Measurements from ENCODE around the gene RRP12. TPM values are rescaled to one million over a fixed set of nuclear protein-coding genes. Genes with fewer than 3 reads are reported as not detected.
"Not testable (repeated sequence)": the region's sequence is repeated elsewhere in the genome, so short reads cannot be mapped to it uniquely, and the experiment has no call there.

The RRP12 gene
- total RNA-seq, 2 donors from 2014 or later: 17.7 to 29.3 TPM

DNA sequence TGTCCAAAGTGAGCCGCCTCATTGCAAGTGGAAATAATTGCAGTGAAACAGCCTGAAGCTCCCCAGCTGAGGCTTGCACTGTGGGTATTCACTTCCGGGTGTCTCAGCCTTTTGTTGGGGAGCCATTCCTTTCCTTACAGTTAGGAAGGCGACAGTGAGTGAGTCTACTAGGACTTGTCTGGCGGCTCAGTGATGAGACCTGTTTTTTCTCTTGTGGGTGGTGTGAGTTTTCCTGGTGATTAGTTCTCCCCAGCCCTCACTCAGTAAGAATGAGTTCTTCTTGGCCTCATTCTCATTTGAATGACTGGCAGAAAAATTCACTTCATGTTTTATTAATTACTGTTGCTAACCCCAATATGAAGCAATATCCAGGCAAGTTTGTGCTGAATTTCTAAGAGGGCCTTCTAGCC lies 27.4 kb upstream of the RRP12 start:
- Histone ChIP-seq H3K4me3 (peak overlapping the region; percentile 93), H3K4me1 (ENCODE audit: control insufficient read depth in 1 of 2, low read depth in 2 of 2) (peaks cover 23 to 31% of the 10 kb centered on the region in 2 donors), H3K27ac (no peak overlapping the region), H3K9me3 (no peaks in the 10 kb centered on the region), H3K36me3 (peaks cover 19% of the 10 kb centered on the region), H3K27me3 (replicated peaks; ENCODE audit: insufficient read depth) (no peaks in the 10 kb centered on the region)
- DNase-seq (ENCODE audit: low spot score) (no peak), ATAC-seq (ENCODE audit: insufficient number of reproducible peaks, low FRiP score, low read depth) (no peak)
- TF ChIP-seq CTCF (IDR thresholded peaks at IDR 0.05): no peak

DNA sequence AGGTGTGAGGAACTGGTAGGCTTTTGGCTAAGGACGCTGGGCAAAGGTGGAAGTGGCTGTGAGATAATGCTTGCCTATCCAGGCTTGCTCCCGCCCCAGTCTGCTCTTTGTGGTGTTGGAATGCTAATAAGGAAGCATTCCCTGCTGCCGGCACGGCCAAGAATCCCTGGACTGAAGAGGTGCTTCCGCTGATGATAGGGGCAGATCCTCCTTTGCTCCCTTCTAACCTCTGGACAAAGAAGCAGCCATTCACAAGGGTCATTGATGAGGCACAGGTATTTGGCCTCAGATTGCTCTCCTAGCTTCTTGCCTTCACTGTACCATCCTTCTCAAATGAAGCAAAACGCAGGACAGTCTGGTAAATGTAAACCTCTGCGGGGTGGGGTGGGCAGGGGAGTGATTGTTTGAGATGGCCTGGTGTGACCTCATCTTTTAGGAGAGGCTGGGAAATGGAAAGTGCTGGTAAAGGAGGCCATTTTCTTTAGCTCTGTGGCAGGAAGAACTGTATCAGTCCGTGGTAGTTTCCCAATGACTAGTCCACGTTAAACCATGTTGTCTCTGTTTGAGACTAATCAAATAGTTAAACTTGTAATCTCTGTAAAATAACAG lies 26.5 kb upstream of the RRP12 start:
- Histone ChIP-seq H3K9me3 (no peaks in the 10 kb centered on the region), H3K27ac (peak overlapping the region in 1 of 2 donors; percentile 20), H3K27me3 (replicated peaks; ENCODE audit: insufficient read depth) (no peaks in the 10 kb centered on the region), H3K4me3 (peak overlapping the region; percentile 93), H3K36me3 (peaks cover 16% of the 10 kb centered on the region), H3K4me1 (ENCODE audit: control insufficient read depth in 1 of 2, low read depth in 2 of 2) (peaks cover 23 to 31% of the 10 kb centered on the region in 2 donors)
- ATAC-seq (ENCODE audit: insufficient number of reproducible peaks, low FRiP score, low read depth): no peak
- TF ChIP-seq CTCF (IDR thresholded peaks at IDR 0.05): no peak
- DNase-seq (ENCODE audit: low spot score): no peak

DNA sequence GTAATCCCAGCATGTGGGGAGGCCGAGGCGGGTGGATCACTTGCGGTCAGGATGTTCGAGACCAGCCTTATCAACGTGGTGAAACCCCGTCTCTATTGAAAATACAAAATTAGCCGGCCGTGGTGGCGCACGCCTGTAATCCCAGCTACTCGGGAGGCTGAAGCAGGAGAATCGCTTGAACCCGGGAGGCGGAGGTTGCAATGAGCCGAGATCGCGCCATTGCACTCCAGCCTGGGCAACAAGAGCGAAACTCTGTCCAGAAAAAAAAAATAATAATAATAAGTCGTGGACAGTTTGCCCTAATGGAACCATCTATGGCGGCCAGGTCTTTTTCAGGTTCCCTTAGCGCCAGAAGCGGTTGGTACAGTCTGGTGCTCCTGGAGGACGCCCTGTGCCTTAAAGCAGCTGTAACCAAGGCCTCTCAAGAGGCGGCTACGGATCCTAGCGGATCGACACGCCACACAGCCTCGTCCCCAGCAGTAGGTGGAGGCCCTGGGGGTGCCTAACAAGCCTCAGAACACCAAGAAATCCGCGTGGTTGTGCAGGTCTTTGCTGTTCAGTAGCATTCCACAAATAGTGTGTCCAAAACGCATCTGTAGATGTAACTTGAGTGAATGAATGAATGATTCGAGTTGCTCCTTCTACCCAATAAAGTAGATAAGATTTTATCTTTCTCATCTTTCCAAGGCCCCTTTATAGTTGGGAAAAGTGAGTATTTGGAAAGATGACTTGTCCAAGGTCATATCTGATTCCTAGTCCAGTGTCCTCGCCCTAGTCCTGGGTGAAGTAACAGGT lies 25.8 kb upstream of the RRP12 start:
- H3K4me1 ChIP-seq (ENCODE audit: control insufficient read depth in 1 of 2, low read depth in 2 of 2): peaks cover 23 to 31% of the 10 kb centered on the region in 2 donors
- no peak for TF ChIP-seq CTCF (IDR thresholded peaks at IDR 0.05)
- no peaks in the 10 kb centered on the region for H3K27me3 ChIP-seq (replicated peaks; ENCODE audit: insufficient read depth)
- no peaks in the 10 kb centered on the region for H3K9me3 ChIP-seq
- H3K36me3 ChIP-seq: peaks cover 14% of the 10 kb centered on the region
- DNase-seq (ENCODE audit: low spot score) (no peak), ATAC-seq (ENCODE audit: insufficient number of reproducible peaks, low FRiP score, low read depth) (no peak)
- H3K4me3 ChIP-seq: peak overlapping the region; percentile 93
- peak overlapping the region; percentile 68 to 76 for H3K27ac ChIP-seq

- peak; percentile 53 for TF ChIP-seq CTCF (IDR thresholded peaks at IDR 0.05)
- peaks cover 7% of the 10 kb centered on the region for H3K36me3 ChIP-seq
- H3K4me3 ChIP-seq: peak within 1 kb of the TSS; percentile 93
- peak within 1 kb of the TSS; percentile 68 to 82 for H3K27ac ChIP-seq
- H3K9me3 ChIP-seq: no peaks in the 10 kb centered on the region
- peak; percentile 70 for DNase-seq (ENCODE audit: low spot score)
- H3K4me1 ChIP-seq (ENCODE audit: control insufficient read depth in 1 of 2, low read depth in 2 of 2): peaks cover 23 to 31% of the 10 kb centered on the region in 2 donors
- H3K27me3 ChIP-seq (replicated peaks; ENCODE audit: insufficient read depth): no peaks in the 10 kb centered on the region
- peak; percentile 90 for ATAC-seq (ENCODE audit: insufficient number of reproducible peaks, low FRiP score, low read depth)
These were observed 25.0 kb upstream of the RRP12 start, which contains the start of gene PGAM1 for GRCh38 chr10:97425964-97426775. TSS of gene PGAM1 (plus strand) at chr10:97426191. CDS start at chr10:97426308, 117 bp downstream.

GRCh38 chr10:97423757-97424098 lies 22.6 kb upstream of the RRP12 start:
- H3K4me1 ChIP-seq (ENCODE audit: control insufficient read depth in 1 of 2, low read depth in 2 of 2): peaks cover 22 to 28% of the 10 kb centered on the region in 2 donors
- not testable (repeated sequence) for H3K4me3 ChIP-seq; H3K36me3 ChIP-seq; H3K27me3 ChIP-seq (replicated peaks; ENCODE audit: insufficient read depth); H3K27ac ChIP-seq; ATAC-seq (ENCODE audit: insufficient number of reproducible peaks, low FRiP score, low read depth); H3K9me3 ChIP-seq; DNase-seq (ENCODE audit: low spot score)
